Mononuclear cell (primary cell): ENCODE results near the gene VANGL2. TPM values are rescaled to one million over a fixed set of nuclear protein-coding genes. Genes with fewer than 3 reads are reported as not detected.

ENCODE experiments used
- H3K27me3 ChIP-seq: 2 replicates; pipeline ENCODE4 v1.6.0; 2011; ENCODE audit warnings: low read length, control low read depth; ENCODE audit not compliant: insufficient read depth
- H3K4me1 ChIP-seq: 2 replicates; pipeline ENCODE4 v1.5.1; 2011; ENCODE audit warnings: mild to moderate bottlenecking, low read length, control low read depth; ENCODE audit not compliant: insufficient read depth
- H3K4me3 ChIP-seq: 2 replicates; pipeline ENCODE4 v1.5.1; 2011; ENCODE audit warnings: mild to moderate bottlenecking, low read length, moderate library complexity
- H3K9me3 ChIP-seq: 2 replicates; pipeline ENCODE4 v1.5.1; 2011; ENCODE audit warnings: low read depth, mild to moderate bottlenecking, control low read depth, low read length
- total RNA-seq: library from RNA; depleted of rRNA; stranded (reverse); fragments of >200 nt; gene quantifications from one replicate; pipeline ENCODE4 v1.2.3, GENCODE V29; 2012

Gene VANGL2
- total RNA-seq, 1 donor, result under 0.01 TPM

DNA sequence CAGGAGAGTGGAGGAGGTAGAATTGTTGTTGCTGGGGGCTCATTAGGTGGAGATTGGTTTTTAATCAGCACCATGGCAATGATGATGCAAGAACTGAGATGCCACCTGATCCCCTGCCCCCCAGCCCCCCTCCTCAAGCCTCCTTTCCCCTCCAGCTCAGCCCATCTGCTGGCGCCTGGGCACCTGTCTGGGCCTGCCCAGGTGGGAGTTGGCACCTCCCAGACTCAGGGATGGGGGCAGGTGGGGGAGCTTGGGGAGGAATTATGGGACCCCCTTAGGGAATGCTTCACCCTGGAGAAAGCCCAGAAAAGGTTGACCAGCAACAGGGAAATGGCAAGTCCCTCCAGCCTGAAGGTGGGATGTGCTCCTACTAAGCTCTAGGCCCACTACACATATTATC is 35.0 kb upstream of the VANGL2 start:
- Histone ChIP-seq H3K27me3 (no peaks in the 10 kb centered on the region), H3K4me1 (no peaks in the 10 kb centered on the region), H3K9me3 (no peaks in the 10 kb centered on the region), H3K4me3 (no peak overlapping the region)

DNA sequence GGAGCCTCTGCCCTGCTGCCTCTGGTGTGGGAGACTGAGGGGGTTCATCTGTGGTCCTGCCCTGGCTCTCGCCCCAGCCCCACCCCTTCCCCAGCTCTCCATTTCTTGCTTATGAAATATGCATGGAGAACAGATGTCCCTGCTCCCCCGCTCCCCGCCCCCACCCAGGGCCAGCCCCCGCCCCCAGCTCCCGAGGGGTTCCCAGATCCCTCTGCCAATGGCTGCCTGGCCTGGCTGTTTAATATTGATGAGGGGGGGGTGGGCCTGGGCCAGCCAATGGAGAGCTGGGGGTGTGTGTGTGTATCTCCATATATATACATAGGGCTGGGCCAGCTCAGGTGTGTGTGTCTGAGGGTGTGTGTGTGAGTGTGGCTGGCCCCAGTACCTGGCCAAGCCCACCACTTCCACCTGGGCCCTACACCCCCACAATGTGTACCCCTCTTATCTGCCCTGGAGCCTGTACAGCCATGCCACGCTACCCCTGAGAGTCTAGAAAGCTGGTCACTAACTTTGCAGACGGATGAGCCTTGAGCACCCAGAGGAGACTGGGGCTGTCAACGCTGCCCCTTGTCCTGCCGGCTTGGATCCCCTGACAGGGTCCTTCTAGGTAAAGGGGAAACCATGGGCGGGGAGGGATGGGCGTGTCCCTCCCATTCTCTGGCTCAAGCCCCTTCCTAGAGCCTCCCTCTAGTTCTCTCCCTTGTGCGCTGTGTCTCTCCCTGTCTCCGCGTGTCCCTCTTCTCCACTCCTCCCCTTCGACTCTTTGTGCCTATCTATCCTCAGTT is 33.4 kb upstream of the VANGL2 start, which contains the start of gene NHLH1:
Gene NHLH1, plus strand, starts transcription at position 341 of the 785 bp plus-strand sequence. CDS start 3,661 bp downstream, outside the sequence.
- H3K4me1 ChIP-seq, result no peaks in the 10 kb centered on the region
- H3K27me3 ChIP-seq, result no peaks in the 10 kb centered on the region
- H3K4me3 ChIP-seq, result no peak within 1 kb of the TSS
- H3K9me3 ChIP-seq, result no peaks in the 10 kb centered on the region

DNA sequence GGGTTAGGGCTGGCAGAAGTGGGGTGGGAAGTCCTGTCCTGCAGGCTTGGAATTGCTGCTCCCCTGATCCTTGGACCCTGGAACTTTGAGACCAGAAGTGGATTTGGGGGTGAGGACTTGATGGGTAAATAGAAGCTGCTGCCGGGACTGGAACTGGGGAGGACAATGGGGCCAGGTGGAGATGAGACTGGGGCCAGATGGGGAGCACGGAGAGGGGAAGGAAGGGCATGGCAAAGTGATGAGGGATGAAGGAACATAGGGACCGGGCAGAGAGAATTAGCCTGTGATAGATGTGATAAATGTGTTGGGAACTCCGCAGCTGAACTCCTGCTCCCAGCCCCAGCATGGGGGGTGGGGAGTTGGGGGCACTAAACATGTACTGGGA is 32.9 kb upstream of the VANGL2 start:
- H3K27me3 ChIP-seq, result no peaks in the 10 kb centered on the region
- H3K9me3 ChIP-seq, result no peaks in the 10 kb centered on the region
- H3K4me3 ChIP-seq, result no peak overlapping the region
- no peaks in the 10 kb centered on the region for H3K4me1 ChIP-seq

DNA sequence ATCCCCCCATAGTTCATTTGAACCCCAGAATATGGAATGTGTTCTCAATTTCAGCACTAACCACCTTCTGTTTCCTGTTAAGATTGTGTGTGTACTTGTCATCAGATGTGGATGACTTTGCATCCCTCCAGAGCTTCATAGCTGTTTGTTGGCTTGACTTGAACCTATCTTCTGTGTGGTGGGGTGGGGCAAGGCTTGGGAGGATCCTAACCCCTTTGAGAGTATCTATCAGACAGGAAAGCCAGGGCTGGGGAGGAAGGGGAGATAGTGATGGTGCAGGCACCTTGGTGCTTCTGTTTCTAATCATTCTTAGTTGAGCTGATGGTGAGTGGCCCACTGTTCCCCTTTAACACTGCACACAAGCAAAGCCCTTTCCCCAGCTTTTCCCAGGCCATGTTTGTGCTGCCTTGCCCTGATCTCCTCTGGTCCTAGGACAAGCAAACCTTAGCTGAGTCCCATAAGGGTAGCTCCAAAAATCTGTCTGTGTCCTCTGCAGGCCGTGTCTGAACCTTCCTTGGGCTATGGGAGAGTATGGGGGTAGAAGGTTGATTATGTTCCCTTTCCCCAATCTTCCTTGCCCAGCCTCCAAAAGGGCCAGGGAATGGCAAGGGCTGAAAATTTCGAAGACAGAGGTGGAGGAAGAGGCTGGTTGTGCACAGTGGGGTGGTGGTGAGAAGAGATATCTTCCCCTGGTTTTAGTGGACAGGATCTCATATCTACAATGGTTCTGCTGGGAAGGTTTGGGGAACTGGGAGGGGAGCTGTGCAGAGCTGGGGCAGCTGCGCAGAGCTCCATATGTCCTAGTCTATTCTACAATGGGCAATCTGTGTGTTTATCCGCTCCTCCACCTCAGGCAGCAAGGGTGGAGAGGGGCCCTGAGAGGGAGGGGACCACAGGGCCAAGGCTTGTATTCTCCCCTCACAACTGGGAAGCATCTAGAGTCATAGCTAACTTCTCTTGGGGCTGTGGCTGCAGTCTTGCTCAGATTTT is 32.1 kb upstream of the VANGL2 start:
- H3K4me3 ChIP-seq, result no peak overlapping the region

DNA sequence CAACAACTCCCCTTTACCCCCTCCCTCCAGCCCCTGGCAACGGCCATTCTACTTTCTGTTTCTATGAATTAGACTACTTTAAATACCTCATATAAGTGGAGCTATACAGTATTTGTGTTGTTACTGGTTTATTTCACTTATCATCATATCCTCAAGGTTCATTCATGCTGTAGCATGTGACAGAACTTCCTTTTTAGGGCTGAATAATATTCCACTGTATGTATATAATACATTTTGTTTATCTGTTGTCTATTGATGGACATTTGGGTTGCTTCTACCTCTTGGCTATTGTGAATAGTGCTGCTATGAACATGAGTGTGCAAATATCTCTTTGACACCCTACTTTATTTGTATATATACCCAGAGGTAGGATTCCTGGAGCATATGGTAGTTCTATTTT is 31.3 kb upstream of the VANGL2 start:
- no peaks in the 10 kb centered on the region for H3K27me3 ChIP-seq
- no peaks in the 10 kb centered on the region for H3K9me3 ChIP-seq
- H3K4me1 ChIP-seq, result no peaks in the 10 kb centered on the region
- no peak overlapping the region for H3K4me3 ChIP-seq

More for the DNA sequence above, 32.1 kb upstream of the VANGL2 start:
- H3K27me3 ChIP-seq, result no peaks in the 10 kb centered on the region
- H3K4me1 ChIP-seq, result no peaks in the 10 kb centered on the region
- H3K9me3 ChIP-seq, result no peaks in the 10 kb centered on the region

DNA sequence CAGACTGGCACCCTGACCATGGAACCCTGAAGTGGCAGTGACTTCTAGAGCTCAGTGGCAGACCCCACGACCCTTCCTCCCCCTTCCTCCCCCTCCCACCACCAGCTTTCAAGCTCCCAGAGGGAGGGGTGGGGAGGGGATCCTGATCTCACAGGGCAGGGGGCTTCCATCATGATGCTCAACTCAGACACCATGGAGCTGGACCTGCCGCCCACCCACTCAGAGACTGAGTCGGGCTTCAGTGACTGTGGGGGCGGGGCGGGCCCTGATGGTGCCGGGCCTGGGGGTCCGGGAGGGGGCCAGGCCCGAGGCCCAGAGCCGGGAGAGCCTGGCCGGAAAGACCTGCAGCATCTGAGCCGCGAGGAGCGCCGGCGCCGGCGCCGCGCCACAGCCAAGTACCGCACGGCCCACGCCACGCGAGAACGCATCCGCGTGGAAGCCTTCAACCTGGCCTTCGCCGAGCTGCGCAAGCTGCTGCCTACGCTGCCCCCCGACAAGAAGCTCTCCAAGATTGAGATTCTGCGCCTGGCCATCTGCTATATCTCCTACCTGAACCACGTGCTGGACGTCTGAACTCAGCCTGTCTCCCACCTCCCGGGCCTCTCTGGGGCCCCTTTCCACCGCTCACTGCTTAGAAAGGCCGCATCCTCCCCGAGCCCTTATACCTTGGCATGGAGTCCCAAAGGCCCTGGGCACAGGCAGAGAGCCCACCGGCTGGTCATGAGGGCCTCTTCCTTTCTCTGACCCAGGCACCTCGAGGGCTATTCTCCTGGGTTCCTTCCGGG is 29.6 kb upstream of the VANGL2 start:
- Histone ChIP-seq H3K27me3 (no peaks in the 10 kb centered on the region), H3K4me3 (no peak overlapping the region), H3K9me3 (no peaks in the 10 kb centered on the region), H3K4me1 (peaks cover 15% of the 10 kb centered on the region)

DNA sequence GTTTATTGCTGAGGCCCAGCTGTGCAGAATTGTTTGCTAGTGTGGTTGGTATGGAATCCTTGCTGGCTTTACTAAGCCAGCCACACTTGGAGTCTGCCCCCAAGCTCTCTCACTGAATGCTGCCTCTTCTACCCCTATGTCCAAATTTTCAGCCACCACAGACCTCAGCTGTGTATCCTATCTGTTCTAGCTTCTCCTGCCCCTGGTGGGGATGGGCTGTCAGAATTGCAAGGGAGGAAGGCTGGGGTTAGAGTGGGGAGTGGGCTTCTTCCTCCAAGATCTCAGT is 29.1 kb upstream of the VANGL2 start:
- H3K4me3 ChIP-seq, result no peak overlapping the region
- no peaks in the 10 kb centered on the region for H3K9me3 ChIP-seq
- H3K4me1 ChIP-seq, result peaks cover 20% of the 10 kb centered on the region
- H3K27me3 ChIP-seq, result no peaks in the 10 kb centered on the region

DNA sequence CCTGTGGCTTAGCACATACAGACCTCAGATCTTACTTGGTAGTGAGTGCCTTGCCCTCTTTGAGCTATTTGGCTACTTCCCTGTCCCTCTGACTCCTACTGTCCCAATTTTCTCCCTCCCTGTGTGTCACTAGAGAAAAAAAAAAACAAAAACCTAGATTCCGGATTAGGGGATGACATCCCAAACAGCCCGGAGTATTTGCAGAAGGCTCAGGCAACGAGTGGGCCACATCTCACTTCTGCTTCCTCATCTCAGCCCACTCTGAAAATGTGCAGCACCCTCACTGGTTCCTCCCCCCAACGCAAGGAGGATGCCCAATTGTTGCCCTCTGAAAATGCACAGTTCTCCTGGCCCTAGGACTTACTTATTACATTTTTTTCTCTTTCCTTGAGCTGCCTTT is 28.6 kb upstream of the VANGL2 start:
- H3K27me3 ChIP-seq, result no peaks in the 10 kb centered on the region
- peaks cover 24% of the 10 kb centered on the region for H3K4me1 ChIP-seq
- H3K4me3 ChIP-seq, result no peak overlapping the region
- H3K9me3 ChIP-seq, result no peaks in the 10 kb centered on the region

DNA sequence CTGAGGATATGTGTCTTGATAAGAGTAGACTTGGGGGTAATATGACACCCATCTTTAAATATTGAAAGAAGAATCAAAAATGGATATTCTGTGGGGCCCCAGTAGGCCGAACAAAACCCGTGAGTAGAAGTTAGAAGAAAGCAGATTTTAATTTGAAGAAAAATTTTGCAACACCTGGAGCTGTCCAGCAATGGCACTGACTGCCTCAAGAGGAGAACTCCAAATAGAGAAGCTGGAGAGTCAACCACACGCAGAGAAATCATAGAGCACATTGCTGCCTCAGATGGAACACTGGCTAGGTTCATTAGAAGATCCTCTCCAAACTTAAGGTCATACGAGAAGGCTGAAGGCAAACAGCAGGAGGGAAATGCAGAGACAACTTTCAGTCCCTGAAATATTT is 26.7 kb upstream of the VANGL2 start:
- peaks cover 24% of the 10 kb centered on the region for H3K4me1 ChIP-seq
- no peaks in the 10 kb centered on the region for H3K27me3 ChIP-seq
- no peak overlapping the region for H3K4me3 ChIP-seq
- no peaks in the 10 kb centered on the region for H3K9me3 ChIP-seq

DNA sequence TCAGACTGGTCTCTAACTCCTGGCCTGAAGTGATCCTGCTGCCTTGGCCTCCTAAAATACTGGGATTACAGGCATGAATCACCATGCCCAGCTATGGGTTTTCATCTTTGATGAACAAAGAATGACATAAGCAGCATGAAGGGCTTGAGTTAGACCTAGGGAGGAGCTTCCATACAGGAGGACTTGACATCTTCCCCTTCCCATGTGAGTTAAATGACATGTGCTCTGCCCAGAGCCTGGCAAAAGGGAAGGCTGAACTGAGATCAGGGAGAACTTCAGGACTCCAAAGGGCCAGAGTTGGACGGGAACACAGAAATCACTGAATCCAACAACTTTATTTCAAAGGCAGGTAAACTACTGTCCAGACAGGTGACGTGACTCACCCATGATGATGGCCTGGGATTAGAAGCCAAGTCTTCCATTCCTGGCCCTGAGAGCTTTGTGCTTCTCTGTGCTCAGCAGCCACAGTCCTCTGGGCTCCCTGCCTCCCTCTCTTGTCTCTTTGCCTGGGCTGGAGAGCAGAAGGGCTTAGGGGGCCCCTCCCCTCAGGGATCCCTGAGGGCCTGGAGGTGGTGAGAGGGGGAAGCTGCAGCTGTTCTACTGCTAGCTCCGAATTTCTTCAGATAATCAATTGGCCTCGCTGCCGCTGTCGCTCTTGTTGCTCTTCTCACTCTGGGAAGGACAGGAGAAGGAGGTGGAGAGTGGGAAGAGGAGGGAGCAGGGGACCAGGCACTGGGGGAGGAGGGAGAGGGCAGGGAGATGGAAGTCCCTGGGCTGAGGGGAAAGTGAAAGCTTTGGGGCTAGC is 25.9 kb upstream of the VANGL2 start:
- H3K27me3 ChIP-seq, result no peaks in the 10 kb centered on the region
- H3K9me3 ChIP-seq, result no peaks in the 10 kb centered on the region
- H3K4me1 ChIP-seq, result peaks cover 24% of the 10 kb centered on the region
- H3K4me3 ChIP-seq, result no peak overlapping the region

DNA sequence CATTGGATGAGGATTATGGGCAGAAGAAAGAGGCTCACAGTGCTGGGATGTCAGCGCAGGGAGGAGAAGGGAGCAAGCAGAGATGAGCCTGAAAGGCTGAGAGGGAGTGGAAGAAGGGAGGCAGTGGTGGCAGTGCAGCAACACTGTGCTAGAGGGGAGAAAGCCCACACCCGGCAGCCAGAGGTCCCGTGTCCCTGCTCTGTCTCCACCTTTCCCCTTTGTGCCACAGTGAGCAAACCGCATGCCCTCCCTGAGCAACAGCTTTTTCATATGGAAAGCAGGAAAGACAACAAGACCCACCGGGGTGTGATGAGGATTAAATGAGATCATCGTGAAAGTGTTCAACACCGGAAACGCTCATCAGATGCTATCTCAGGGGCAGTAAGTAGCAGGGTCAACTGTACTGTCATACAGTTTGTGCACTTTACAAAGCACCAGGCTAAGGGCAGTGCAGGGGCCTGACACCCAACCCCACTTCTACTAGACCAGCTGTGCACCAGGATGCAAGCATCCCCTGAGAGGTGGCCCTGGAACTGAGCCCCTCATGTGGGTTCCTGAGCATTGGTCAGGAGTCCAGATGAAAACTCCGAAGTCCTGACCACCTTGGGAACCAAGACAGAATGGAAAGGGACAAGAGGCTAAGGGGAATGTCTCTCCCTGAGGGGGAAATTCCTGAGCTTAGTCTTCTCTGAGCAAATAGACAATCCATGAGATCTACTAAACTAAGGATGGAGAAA is 24.4 kb upstream of the VANGL2 start:
- Histone ChIP-seq H3K4me1 (peaks cover 24% of the 10 kb centered on the region), H3K9me3 (no peaks in the 10 kb centered on the region), H3K4me3 (no peak overlapping the region), H3K27me3 (no peaks in the 10 kb centered on the region)

DNA sequence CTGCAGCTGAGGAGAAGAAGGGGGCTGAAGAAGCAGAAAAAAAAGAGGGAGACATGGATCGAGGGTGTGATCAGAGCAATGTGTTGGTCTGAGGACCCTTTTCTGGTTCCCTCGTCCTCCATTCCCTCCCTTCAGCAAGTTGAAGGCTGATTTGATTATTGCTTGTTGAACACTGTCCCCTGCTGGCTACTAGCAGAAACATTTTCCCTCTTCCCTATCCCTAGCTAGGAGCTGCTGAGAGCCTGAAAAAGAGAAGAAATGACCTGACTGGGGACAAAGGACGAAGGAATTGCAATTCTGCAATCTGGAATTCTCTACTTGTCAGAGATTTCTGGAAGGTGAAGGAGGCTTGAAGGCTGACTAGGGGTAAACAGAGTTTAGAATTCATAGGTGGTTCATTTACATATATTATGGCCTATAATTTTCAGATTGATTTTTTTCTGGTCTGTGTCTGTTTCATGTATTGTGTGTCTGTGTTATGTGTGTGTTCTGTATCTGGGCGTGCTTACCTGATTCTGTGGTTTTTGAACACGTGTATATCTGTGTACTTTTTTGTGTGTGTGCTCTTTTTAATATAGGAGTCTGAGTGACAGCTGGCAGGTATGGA is 23.7 kb upstream of the VANGL2 start:
- Histone ChIP-seq H3K4me3 (no peak overlapping the region), H3K4me1 (peaks cover 24% of the 10 kb centered on the region), H3K9me3 (no peaks in the 10 kb centered on the region), H3K27me3 (no peaks in the 10 kb centered on the region)

DNA sequence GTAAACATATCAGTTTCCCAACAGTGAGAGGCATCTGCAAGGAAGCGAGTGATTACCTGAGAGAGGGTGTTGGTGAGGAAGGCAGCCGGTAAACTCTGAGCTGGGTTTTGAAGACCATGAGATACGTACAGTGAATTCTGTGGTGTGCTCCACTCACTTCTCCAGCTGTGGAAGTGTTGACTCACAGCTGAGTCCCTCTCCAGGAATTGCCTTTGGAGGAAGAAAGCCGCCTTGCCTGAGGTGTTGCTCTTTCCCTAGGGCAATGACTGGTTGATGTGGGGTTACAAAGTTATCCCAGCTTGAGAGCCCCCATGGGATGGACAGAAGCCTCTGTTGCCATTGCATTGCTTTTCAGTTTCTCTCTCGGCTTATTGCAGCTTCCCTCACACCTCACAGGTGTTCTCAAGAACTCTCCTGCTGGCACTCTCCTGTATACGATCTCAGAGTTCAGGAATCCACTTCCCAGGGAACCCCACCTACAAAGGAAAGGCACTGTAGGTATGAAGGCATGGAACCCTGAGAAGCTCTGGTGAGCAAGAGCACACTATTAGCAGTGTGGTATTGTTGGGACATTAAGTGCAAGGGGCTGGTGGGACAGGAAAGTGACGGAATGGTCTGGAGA is 22.7 kb upstream of the VANGL2 start:
- Histone ChIP-seq H3K27me3 (no peaks in the 10 kb centered on the region), H3K4me3 (no peak overlapping the region), H3K9me3 (no peaks in the 10 kb centered on the region), H3K4me1 (peaks cover 24% of the 10 kb centered on the region)
